ENCODE data around the gene PDPR.

DNA sequence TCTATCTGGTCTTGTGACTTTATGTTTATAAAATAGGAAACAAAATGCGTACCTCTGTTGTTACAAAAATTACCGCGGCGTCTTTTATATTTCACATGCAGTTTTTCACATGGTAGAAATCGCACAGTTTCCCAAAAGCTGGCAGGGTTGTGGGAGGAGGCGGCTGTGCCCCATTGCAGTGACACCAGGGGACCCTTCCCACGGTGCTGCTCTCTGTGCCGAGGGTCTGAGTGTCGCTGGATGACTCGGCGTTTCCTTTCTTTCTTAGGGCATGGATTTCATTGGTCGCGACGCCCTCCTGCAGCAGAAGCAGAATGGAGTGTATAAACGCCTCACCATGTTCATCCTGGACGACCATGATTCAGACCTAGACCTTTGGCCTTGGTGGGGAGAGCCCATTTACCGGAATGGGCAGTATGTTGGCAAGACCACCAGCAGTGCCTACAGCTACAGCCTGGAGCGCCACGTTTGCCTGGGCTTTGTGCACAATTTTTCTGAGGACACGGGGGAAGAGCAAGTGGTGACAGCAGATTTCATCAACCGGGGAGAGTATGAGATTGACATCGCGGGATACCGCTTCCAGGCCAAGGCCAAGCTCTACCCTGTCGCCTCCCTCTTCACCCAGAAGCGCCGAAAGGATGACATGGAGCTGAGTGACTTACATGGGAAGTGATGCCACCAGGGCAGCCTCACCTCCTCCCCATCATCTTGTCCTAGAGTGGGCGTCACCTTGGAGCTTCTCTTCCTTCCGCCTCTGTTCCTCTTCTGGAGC lies 42.3 kb downstream of the PDPR start:
- TF ChIP-seq EZH2 (IDR thresholded peaks at IDR 0.05; ENCODE audit: low read depth, low read length, severe bottlenecking) = no peak
- TF ChIP-seq POLR2A (IDR thresholded peaks at IDR 0.05; ENCODE audit: control extremely low read depth in 1 of 2, low read depth in 2 of 2, low read length in 2 of 2) = no peak
- TF ChIP-seq MAFK (IDR thresholded peaks at IDR 0.05; ENCODE audit: low read depth, low read length) = peak; percentile 33; the same call in 1 of the 2 replicates
- TF ChIP-seq, protein P1, sequence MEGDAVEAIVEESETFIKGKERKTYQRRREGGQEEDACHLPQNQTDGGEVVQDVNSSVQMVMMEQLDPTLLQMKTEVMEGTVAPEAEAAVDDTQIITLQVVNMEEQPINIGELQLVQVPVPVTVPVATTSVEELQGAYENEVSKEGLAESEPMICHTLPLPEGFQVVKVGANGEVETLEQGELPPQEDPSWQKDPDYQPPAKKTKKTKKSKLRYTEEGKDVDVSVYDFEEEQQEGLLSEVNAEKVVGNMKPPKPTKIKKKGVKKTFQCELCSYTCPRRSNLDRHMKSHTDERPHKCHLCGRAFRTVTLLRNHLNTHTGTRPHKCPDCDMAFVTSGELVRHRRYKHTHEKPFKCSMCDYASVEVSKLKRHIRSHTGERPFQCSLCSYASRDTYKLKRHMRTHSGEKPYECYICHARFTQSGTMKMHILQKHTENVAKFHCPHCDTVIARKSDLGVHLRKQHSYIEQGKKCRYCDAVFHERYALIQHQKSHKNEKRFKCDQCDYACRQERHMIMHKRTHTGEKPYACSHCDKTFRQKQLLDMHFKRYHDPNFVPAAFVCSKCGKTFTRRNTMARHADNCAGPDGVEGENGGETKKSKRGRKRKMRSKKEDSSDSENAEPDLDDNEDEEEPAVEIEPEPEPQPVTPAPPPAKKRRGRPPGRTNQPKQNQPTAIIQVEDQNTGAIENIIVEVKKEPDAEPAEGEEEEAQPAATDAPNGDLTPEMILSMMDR (IDR thresholded peaks at IDR 0.05; ENCODE audit: control extremely low read depth in 1 of 3, insufficient read depth in 1 of 3, low read depth in 1 of 3, low read length in 3 of 3) = no peak
- TF ChIP-seq GTF2F1 (IDR thresholded peaks at IDR 0.05; ENCODE audit: borderline replicate concordance, low read depth, low read length) = no peak
